GM12878 (cell line): ENCODE data around the gene CCL7.

ENCODE experiments used
- CHD2 ChIP-seq: IDR thresholded peaks from 2 replicates; pipeline ENCODE4 v1.6.1; 2011; ENCODE audit warnings: low read depth, low read length, improper control_type of control experiment, borderline replicate concordance
- EP300 ChIP-seq, 2 experiments: fragments of 150-350 bp in 1 of 2; IDR thresholded peaks; 2 replicates each; pipeline ENCODE4 v1.6.1; 2011 to 2012; ENCODE audit warnings: low read depth in 2 of 2, low read length in 2 of 2, borderline replicate concordance in 1 of 2, improper control_type of control experiment in 1 of 2, inconsistent platforms in 1 of 2; ENCODE audit not compliant: control insufficient read depth in 1 of 2
- ETV6 ChIP-seq, 2 experiments: fragments of 450-650 bp in 1 of 2; IDR thresholded peaks in 1 of 2; conservative IDR thresholded peaks in 1 of 2; 2 replicates each; pipeline ENCODE4 v1.6.1; 2014; ENCODE audit warnings: antibody characterized with exemption in 1 of 2, borderline replicate concordance in 1 of 2, low read depth in 1 of 2, mild to moderate bottlenecking in 1 of 2, moderate library complexity in 1 of 2
- NBN ChIP-seq: fragments of 450-650 bp; IDR thresholded peaks from 2 replicates; pipeline ENCODE4 v1.6.1; 2016
- NR2C2 ChIP-seq: IDR thresholded peaks from 2 replicates; pipeline ENCODE4 v1.6.1; 2011; ENCODE audit warnings: borderline replicate concordance, low read depth; ENCODE audit not compliant: control insufficient read depth, insufficient read length
- POLR2A ChIP-seq: IDR thresholded peaks from 2 replicates; pipeline ENCODE4 v1.6.1; 2011; ENCODE audit warnings: low read depth, mild to moderate bottlenecking, low read length
- SIN3A ChIP-seq: IDR thresholded peaks from 2 replicates; pipeline ENCODE4 v1.6.1; 2012; ENCODE audit warnings: low read depth, low read length, improper control_type of control experiment
- TF ChIP-seq, protein P1 (sequence below), 3 experiments: IDR thresholded peaks in 2 of 3; conservative IDR thresholded peaks in 1 of 3; 2 replicates each; pipeline ENCODE4 v1.5.1; 2011; ENCODE audit warnings: low read depth in 3 of 3, low read length in 3 of 3, mild to moderate bottlenecking in 3 of 3, control low read depth in 2 of 3, moderate library complexity in 2 of 3, inconsistent platforms in 1 of 3, mixed read lengths in 1 of 3; ENCODE audit not compliant: control insufficient read depth in 2 of 3, insufficient read depth in 1 of 3; ENCODE audit errors: extremely low read depth in 1 of 3

DNA sequence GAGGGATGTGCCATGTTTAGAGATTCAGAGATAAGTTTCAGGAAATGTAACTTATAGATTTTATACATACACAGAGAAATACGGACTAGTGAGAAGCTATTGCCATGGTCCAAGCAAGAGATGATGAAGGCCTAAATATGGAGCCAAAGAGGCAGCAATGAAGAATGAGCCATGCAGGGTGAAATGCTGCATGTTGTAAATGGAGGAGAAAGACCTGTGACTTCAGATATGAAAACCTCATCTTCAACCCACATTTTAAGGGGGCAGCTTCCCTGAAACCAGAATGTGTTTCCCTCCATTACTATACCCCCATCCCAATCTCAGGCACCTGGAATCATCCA, 12.1 kb upstream of the CCL7 start:
- TF ChIP-seq CHD2 (no peak), POLR2A (no peak), EP300 (IDR thresholded peaks at IDR 0.05; ENCODE audit: borderline replicate concordance in 1 of 2, control insufficient read depth in 1 of 2, low read depth in 2 of 2, low read length in 2 of 2) (no peak), SIN3A (no peak), ETV6 (conservative IDR thresholded peaks at IDR 0.05 in 1 of 2, IDR thresholded peaks at IDR 0.05 in 1 of 2; ENCODE audit: borderline replicate concordance in 1 of 2, low read depth in 1 of 2) (no peak), NBN (no peak), NR2C2 (no peak)
- TF ChIP-seq, protein P1, sequence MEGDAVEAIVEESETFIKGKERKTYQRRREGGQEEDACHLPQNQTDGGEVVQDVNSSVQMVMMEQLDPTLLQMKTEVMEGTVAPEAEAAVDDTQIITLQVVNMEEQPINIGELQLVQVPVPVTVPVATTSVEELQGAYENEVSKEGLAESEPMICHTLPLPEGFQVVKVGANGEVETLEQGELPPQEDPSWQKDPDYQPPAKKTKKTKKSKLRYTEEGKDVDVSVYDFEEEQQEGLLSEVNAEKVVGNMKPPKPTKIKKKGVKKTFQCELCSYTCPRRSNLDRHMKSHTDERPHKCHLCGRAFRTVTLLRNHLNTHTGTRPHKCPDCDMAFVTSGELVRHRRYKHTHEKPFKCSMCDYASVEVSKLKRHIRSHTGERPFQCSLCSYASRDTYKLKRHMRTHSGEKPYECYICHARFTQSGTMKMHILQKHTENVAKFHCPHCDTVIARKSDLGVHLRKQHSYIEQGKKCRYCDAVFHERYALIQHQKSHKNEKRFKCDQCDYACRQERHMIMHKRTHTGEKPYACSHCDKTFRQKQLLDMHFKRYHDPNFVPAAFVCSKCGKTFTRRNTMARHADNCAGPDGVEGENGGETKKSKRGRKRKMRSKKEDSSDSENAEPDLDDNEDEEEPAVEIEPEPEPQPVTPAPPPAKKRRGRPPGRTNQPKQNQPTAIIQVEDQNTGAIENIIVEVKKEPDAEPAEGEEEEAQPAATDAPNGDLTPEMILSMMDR (IDR thresholded peaks at IDR 0.05 in 2 of 3, conservative IDR thresholded peaks at IDR 0.05 in 1 of 3; ENCODE audit: control insufficient read depth in 2 of 3, extremely low read depth in 1 of 3, insufficient read depth in 1 of 3, low read depth in 3 of 3, low read length in 3 of 3) = no peak
